HPDE6-E6E7 (cell line): ENCODE results near the gene FXYD3.
A peak's percentile ranks its signal among the peaks of the same experiment; 100 is the strongest.
"Not testable (repeated sequence)": the region's sequence is repeated elsewhere in the genome, so short reads cannot be mapped to it uniquely, and the experiment has no call there.

Source experiments
- DNase-seq: peaks from one replicate; pipeline ENCODE4 v3.0.0; 2011; ENCODE audit warnings: missing footprints; ENCODE audit errors: extremely low spot score

Gene FXYD3

GRCh38 chr19:35141837-35142605 lies 26.4 kb downstream of the FXYD3 start:
- no peak for DNase-seq

DNA sequence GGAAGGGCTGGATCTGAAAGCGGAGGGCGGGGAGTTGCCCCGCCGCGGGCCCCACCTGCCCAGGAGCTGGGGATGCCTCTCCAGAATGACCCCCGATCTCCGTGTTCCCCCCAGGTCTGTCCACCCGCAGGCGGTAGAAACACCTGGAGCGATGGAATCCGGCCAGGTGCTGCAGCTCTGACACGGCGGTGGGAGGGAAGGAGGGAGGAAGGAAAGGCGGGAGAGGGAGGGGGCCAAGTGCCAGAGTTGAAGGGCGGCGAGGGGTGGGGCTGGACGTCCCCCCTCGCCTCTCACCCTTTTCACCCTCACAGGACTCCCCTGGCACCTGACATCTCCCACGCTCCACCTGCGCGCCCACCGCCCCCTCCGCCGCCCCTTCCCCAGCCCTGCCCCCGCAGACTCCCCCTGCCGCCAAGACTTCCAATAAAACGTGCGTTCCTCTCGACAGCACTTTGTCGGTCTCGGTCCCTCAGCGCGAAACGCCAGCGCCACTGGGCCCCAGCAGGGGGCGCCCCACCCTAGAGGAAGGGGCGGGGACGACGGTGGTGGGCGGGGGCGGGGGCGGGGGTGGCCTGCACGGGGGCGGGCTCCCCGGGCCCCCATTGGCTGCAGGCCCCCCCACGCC lies 27.1 kb downstream of the FXYD3 start:
- no peak for DNase-seq

DNA sequence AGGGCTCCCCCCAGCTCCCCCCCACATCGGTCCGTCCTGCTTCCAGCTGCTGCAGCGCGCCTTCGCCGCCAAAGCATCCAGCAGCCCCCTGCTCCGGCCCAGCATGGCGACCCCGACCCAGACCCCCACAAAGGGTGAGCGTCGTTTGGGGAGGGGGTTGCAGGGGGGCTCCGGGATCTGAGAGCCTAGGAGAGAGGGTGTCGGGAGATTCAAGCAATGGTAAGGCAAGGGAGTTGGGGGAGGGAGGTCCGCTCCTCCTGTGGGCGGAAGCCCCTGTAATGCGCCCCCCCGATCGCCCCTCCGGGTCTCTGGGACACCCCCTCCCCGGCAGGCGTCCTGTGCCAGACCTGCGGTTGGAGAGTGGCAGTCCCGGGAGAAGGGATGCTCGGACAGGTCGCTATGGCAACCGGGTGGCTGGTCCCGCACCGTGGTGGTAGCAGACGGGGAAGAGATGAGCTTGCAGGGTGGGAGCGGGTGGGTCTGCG lies 27.6 kb downstream of the FXYD3 start, which contains the start of gene FXYD7:
TSS of gene FXYD7 (plus strand) at position 25 of the 485 bp plus-strand sequence. CDS start at position 104, 79 bp downstream.
- no peak for DNase-seq

DNA sequence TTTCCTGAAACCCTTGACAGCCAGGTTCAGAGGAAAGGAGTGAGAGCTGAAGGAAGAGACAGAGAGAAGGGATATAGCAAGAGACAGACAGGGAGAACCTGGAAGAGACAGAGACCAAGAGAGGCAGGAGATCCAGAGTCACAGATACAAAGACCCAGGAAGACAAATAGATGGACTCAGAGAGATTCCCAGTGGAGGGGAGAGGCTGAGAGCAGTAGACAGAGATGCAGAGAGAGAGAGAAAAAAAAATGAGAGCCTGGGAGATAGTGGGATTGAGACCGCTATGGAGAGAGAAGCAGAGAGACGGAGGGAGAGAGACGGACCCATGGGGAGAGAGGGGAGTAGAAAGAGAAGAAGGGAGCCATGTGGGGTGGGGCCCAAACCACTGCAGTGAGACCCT lies 28.2 kb downstream of the FXYD3 start:
- no peak for DNase-seq

DNA sequence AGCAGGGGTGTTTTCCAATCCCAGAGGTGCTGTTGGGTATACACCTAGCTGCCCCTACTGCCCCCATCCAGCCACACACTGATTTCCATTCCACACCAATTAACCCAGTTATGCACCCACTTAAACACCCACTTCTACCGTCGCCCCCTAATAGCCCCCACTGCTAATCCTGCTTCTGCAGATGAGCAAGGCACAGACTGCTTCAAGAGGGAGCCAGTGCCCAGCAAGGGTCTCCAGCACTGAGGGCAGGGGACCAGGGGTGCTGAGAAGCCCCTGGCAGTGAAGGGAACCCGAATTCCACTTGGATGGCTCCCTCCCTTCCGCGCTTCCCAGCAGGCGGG lies 28.6 kb downstream of the FXYD3 start:
- DNase-seq, result no peak

DNA sequence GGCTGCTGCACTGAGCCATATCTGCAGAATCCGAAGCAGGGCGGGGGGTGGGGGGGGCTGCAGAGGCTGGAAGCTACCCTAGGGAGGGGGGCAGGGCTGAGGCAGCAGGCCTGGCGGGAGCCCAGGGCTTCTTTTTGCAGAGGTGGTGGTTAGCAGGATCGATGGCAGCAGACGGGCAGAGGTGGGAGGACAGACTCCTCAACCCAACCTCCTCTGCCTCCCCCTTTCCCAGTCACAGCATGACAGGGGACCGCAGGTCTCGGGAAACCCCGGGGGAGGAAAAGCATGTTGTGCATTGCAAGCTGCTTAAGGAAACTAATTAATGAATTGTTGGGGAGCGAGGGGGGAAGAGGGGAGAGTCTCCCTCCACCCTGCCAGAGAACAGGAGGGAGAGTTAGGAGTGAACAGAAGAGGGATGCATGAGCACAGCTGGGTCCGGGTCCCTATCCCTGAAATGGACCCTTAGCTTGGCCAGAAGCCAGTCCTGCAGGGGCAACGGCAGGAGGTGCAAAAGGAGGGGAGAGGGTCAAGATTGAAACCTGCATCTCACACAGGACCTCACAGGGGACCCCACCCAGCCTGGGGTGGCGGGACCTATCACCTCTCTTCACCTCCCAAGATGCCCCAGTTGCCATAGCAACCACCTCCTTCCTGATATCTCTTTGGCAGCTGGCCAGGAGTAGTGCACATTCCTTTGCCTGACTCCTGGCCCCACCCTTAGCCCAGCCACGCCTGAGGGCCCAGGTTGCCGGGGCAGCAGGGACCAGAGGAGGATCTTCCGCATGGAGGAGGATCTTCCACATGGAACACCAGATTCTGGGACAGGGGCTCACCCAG lies 29.2 kb downstream of the FXYD3 start:
- DNase-seq, result peak; percentile 68

GRCh38 chr19:35146746-35147459 lies 31.3 kb downstream of the FXYD3 start:
- no peak for DNase-seq

- DNase-seq, result no peak
Observed at GRCh38 chr19:35149463-35149862, 33.8 kb downstream of the FXYD3 start.

GRCh38 chr19:35150445-35150844 lies 34.8 kb downstream of the FXYD3 start:
- DNase-seq, result no peak

- no peak for DNase-seq
Observed at GRCh38 chr19:35151273-35152065, 35.8 kb downstream of the FXYD3 start.

GRCh38 chr19:35153129-35153522 lies 37.5 kb downstream of the FXYD3 start:
- not testable (repeated sequence) for DNase-seq

DNA sequence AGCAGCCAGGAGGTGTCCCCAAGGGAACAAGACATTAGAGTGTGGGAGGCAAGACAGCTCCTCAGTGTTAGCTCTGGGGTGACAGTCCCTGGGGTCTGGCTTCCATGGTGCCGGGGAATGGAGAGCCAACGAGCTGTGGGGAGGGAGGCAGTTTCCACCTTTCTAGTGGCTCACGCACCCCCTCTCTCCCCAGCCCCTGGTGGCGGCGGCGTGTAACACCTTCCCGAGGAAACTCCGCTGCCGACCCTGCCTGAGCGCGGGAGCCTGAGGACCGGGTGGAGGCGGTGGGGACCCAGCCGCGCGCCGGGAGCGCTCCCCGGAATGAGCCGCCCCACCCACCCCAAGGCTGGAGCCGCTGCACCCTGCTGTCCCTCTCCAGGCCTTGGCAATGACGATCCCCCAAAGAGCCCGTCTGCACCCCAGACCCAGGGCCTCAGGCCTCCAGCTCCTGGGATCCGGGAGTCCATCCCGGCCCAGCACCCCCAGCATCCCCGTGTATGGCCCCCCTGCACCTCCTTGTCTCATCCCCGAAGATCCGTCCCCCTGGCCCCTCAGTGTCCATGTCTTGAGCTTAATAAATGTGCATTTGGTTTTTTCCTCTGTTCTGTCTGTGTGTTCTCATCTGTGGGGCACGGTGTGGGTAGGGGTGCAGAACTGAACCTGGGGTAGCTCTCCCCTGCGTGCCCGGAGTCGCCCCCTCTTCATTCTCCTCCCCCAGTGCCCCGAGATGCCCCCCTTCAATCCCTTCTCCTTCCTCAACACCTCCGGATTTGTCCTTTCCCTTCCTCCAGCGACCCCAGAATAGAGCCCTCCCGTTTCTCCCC lies 38.3 kb downstream of the FXYD3 start:
- DNase-seq, result peak; percentile 73

DNA sequence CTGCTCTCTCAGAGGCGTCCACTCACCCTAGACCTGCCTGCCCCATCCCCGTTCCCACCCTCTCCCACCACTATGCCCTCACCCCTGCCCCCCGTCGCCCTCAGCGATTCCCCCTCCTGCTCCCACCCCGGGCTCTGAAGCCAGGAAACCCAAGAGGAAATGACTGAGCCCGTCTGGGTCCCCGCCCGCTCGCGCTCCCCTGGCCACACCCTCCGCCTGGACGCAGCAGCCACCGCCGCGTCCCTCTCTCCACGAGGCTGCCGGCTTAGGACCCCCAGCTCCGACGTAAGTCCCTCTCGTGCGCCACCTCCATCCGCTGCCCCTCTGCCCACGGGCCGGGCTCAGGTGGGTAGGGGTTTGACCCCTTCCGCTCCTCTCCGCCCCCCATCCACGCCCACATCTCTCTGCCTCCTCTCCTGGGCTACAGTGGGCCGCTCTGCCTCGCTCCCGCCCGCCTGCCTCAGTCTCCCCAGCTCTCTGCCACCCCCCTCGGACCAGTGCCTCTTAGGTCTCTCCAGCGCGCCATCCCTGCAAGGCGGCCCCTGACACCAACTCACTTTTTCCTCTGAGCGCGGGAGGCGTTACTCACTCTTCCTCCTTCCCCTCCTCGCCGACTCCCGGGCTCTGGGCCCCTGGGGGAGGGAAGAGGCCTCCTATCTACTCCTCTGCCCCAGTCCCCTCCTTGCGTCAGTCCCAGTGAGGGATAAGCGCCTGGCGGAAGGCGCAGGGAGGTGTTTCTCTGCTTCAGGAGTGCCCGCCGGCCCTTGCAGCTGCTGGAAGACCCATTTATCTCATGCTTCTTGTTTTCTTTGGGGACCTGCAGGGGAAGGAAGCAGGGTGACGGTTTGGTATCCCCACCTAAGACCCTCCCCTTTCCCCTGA lies 39.1 kb downstream of the FXYD3 start, which contains the start of gene FXYD5:
TSS of gene FXYD5 (plus strand) at position 211 of the 882 bp plus-strand sequence. CDS start 816 bp downstream, outside the sequence.
- DNase-seq, result peak; percentile 80

GRCh38 chr19:35155441-35155840 lies 39.8 kb downstream of the FXYD3 start:
- no peak for DNase-seq

DNA sequence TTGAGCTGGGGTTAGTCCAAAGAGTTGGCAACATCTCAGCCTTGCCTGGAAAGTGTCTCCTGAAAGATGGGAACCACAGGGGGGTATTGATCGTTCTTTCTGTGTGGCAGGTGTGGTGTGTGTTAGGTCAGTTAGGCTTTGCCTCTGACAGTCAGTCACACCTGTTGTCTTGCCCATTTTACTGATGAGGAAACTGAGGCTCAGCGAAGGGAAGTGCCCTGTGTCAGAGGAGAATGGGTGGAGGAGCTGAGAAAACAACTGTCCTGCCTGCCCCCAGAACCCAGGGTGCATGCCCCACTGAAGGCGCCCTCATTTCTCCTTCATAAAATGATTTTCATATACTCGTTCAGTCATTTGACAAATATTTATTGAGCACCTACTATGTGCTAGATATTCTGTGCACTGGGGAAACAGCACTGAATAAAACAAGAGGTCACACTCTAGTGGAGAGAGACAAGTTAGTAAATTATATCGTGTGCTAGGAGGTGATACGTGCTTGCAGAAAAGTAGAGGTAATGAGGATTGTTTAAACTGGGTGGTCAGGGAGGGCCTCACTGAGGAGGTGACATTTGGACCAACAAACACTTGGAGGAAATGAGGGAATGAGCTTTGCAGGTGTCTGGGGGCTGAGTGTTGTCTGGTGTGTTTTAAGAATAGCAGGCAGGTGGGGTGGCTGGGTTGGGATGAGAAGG lies 40.5 kb downstream of the FXYD3 start:
- DNase-seq, result no peak

- DNase-seq, result no peak
Observed at GRCh38 chr19:35156673-35157014, 41.0 kb downstream of the FXYD3 start.

GRCh38 chr19:35157431-35157830 lies 41.8 kb downstream of the FXYD3 start:
- DNase-seq, result no peak

- DNase-seq, result no peak
Observed at GRCh38 chr19:35159606-35160005, 44.0 kb downstream of the FXYD3 start.
